ENCODE measurements around the gene COQ3.
A peak's percentile ranks its signal among the peaks of the same experiment; 100 is the strongest.

Gene COQ3

GRCh38 chr6:99393698-99394531 is at the start of gene COQ3:
TSS of gene COQ3 (minus strand) at chr6:99394195. CDS start at chr6:99394179, 16 bp downstream.
- peak; percentile 65 for DNase-seq (ENCODE audit: low read depth)
- TF ChIP-seq CTCF (IDR thresholded peaks at IDR 0.05; ENCODE audit: insufficient read depth, low read depth, low read length, missing control alignments): no peak
- H3K4me3 ChIP-seq (ENCODE audit: low read length): peak within 1 kb of the TSS; percentile 81

GRCh38 chr6:99434702-99435530 is 40.9 kb upstream of the COQ3 start:
- H3K4me3 ChIP-seq (ENCODE audit: low read length): no peak overlapping the region
- TF ChIP-seq CTCF (IDR thresholded peaks at IDR 0.05; ENCODE audit: insufficient read depth, low read depth, low read length, missing control alignments): peak; percentile 37
- DNase-seq (ENCODE audit: low read depth): peak; percentile 47

GRCh38 chr6:99432877-99433276 is 38.9 kb upstream of the COQ3 start:
- TF ChIP-seq CTCF (IDR thresholded peaks at IDR 0.05; ENCODE audit: insufficient read depth, low read depth, low read length, missing control alignments): no peak
- DNase-seq (ENCODE audit: low read depth): no peak
- no peak overlapping the region for H3K4me3 ChIP-seq (ENCODE audit: low read length)

- TF ChIP-seq CTCF (IDR thresholded peaks at IDR 0.05; ENCODE audit: insufficient read depth, low read depth, low read length, missing control alignments): no peak
- DNase-seq (ENCODE audit: low read depth): no peak
- H3K4me3 ChIP-seq (ENCODE audit: low read length): no peak overlapping the region
These were observed 37.9 kb upstream of the COQ3 start for GRCh38 chr6:99431901-99432300.

GRCh38 chr6:99427988-99428387 is 34.0 kb upstream of the COQ3 start:
- no peak for DNase-seq (ENCODE audit: low read depth)
- no peak for TF ChIP-seq CTCF (IDR thresholded peaks at IDR 0.05; ENCODE audit: insufficient read depth, low read depth, low read length, missing control alignments)
- no peak overlapping the region for H3K4me3 ChIP-seq (ENCODE audit: low read length)

- TF ChIP-seq CTCF (IDR thresholded peaks at IDR 0.05; ENCODE audit: insufficient read depth, low read depth, low read length, missing control alignments): no peak
- peak overlapping the region; percentile 87 for H3K4me3 ChIP-seq (ENCODE audit: low read length)
- DNase-seq (ENCODE audit: low read depth): no peak
These were observed 32.4 kb upstream of the COQ3 start for GRCh38 chr6:99426451-99426757.
